Astrocyte (in vitro differentiated cells and primary cell): ENCODE data around the gene GPR27.

ENCODE experiments used
- EZH2 ChIP-seq: IDR thresholded peaks from 2 replicates; pipeline ENCODE4 v1.6.1; 2012; ENCODE audit warnings: mild to moderate bottlenecking, low read length, inconsistent platforms; ENCODE audit not compliant: insufficient read depth
- TF ChIP-seq, protein P1 (sequence below): IDR thresholded peaks from 2 replicates; pipeline ENCODE4 v1.5.1; 2011; ENCODE audit warnings: low read depth, mild to moderate bottlenecking, inconsistent platforms, low read length, moderate library complexity; ENCODE audit not compliant: insufficient read depth

DNA sequence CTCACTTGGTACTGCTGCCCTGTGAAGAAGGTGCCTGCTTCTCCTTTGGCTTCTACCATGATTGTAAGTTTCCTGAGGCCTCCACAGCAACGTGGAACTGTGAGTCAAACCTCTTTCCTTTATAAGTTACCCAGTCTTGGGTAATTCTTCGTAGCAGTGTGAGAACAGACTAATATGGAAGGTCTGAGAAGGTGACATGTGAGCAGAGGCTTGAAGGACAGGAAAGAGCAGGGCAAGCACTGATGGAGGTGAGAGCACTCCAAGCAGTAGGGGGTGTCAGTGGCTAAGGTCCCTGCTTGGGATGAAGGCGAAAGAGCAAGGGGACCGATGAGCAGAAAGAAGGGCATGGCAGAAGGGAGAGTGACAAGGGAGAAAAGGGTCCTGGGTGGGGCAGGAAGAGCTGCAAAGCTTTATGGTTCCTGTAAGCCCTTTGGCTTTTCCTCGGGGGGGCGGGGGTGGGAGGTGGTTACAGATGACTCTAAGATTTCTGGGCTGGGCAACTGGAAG is 32.0 kb upstream of the GPR27 start:
- TF ChIP-seq, protein P1, sequence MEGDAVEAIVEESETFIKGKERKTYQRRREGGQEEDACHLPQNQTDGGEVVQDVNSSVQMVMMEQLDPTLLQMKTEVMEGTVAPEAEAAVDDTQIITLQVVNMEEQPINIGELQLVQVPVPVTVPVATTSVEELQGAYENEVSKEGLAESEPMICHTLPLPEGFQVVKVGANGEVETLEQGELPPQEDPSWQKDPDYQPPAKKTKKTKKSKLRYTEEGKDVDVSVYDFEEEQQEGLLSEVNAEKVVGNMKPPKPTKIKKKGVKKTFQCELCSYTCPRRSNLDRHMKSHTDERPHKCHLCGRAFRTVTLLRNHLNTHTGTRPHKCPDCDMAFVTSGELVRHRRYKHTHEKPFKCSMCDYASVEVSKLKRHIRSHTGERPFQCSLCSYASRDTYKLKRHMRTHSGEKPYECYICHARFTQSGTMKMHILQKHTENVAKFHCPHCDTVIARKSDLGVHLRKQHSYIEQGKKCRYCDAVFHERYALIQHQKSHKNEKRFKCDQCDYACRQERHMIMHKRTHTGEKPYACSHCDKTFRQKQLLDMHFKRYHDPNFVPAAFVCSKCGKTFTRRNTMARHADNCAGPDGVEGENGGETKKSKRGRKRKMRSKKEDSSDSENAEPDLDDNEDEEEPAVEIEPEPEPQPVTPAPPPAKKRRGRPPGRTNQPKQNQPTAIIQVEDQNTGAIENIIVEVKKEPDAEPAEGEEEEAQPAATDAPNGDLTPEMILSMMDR, result no peak
- no peak for TF ChIP-seq EZH2
